Caki2 (cell line): ENCODE results near the gene LRP1B. TPM values are rescaled to one million over a fixed set of nuclear protein-coding genes. Genes with fewer than 3 reads are reported as not detected.

Source experiments
- DNase-seq: peaks from one replicate; pipeline ENCODE4 v3.0.0-alpha.2; 2015; ENCODE audit warnings: low read depth
- in situ Hi-C: cut with HindIII; loops from 2 replicates; pipeline ENCODE4 v1.10.0; 2016; ENCODE audit warnings: low sequenced_read_pairs, low pct_unique_long_range_greater_than_20kb, mixed read lengths
- total RNA-seq: library from RNA; depleted of rRNA; stranded (reverse); fragments of >200 nt; shearing (Covaris generic); gene quantifications from 2 replicates; pipeline ENCODE4 v1.2.3, GENCODE V29; 2014; ENCODE audit warnings: low replicate concordance

LRP1B gene
- total RNA-seq, 1 experiment from 2014 or later: 0.14 TPM

DNA sequence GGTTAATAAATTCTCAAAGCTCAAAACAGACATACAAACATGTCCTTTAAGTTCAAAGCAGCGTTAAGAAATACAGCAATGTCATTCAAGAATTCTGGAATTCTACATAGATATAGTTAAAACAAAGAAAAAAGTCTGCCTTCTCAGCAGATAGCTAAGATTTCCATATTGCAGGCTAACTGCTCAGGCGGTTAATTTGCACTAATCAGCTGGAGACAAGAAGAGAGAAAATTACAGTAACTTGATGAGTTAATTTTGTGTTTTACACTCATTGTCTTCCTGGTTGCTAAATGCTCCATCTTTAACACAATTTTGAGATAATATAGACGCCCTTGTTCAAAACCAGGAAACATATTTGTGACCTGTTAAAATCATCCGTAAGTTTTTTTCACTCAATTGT lies 1012.0 kb downstream of the LRP1B start:
- no peak for DNase-seq
- in situ Hi-C loops: no loop called here

DNA sequence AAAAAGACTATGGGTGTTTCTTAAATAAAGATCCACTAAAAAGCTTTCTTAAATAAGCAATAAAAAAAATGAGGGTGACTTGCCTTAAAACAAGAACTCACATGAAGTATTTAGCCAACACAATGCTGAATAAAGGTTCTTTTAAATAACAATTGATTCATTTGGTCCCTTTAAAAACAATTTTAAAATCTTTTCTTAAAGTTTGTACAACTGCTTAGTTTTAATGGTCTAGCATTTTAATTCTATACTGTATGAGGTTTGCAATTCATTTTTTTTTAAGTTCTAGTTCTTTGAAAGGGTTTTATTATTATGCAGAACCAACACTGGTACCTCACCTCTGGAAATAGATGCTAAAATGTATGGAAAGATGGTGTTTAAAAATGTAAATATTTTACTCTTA lies 1017.5 kb downstream of the LRP1B start:
- DNase-seq: no peak
- in situ Hi-C loops: no loop called here

DNA sequence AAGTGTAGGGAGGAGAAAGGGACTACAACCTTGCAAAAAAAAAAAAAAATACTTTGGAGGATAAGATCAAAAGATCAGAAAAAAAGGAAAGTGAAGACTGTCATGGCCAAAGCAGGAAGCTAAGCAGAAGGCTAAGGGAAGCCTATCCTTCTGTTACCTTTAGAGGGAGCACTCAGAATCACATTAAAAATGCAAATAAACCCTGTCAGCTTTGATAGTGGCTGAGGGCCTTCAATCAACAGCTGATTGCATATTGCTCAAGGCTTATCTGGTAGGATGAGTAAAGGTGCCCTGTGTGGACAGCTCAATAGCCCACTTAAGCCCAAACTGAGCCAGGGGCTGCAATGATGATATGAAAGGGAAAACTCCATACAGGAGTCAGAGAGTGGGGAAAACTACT lies 1021.2 kb downstream of the LRP1B start:
- in situ Hi-C loops: no loop called here
- DNase-seq: no peak

DNA sequence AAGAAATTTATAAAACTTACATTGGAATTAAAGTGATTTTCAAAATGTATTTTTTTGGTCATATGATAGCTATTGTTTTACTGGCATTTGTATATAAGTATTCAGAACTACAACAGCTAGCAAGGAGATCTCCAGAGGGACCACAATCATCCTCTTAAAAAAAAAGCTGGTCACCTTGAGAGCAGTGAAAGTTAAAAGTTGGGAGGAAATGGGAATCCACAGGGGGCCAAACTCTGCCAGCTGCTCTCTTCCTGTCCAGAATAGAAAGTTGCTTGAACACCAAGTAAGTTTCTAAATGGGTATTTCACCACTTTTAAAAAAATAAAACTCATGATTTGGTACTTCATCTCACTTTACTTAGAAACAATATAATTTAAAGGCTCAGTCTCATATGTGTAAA lies 1025.1 kb downstream of the LRP1B start:
- in situ Hi-C loops: no loop called here
- DNase-seq: no peak

DNA sequence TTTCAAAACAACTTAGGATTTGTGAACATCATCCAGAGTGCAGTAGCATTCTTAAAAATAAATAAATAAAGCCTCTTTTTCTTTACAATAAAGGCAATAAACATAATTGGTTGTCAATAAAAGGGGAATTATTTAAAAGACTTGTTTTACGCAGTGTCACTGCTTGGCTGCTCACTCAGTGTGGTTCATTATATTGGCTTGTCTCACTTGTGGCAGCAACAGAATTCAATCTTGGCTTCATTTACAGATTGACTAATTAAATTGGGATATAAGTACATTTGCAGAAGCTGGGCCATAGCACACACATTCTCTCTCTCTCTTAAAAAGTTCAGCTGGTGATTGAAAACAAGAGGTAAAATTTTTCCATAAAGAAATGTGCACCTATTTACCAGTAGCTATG lies 1027.6 kb downstream of the LRP1B start:
- in situ Hi-C loops: no loop called here
- DNase-seq: no peak

DNA sequence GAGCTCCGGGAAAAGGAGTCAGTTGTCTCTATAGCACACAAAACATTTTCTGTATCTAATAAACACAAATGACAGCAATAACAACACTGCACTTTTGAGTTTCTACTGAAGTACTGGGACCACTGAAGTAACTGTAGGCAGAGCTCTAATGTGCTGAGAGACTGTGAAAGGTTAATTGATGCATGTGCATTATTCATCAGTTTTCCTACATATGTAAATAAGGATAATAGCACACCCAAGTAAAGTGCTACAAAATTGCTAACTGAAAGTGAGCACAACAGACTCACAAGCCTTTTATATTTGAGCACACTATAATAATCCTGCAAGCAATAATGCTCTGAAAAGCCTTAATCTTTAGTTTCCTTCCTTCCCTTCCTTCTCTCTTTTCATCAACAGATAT lies 1051.6 kb downstream of the LRP1B start:
- DNase-seq: no peak
- in situ Hi-C loops: no loop called here

DNA sequence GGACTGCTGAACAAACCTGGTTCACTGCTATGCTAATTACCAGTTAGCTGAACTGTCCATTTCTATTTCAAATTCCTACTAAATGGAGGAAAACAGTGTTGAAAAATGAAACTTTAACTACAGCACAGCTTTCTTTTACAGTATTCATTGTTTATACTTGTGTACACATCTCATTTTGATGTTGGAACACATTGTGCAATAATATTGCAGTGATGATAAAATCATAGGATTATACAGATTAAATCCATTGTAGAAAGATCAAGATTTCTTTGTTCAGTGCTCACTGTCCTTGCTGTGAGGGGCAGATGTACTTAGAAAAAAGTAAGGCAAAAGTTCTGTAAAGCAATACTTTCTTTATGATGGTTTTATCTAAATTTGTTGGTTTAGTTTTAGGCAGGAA lies 1055.1 kb downstream of the LRP1B start:
- DNase-seq: no peak
- in situ Hi-C loops: no loop called here

DNA sequence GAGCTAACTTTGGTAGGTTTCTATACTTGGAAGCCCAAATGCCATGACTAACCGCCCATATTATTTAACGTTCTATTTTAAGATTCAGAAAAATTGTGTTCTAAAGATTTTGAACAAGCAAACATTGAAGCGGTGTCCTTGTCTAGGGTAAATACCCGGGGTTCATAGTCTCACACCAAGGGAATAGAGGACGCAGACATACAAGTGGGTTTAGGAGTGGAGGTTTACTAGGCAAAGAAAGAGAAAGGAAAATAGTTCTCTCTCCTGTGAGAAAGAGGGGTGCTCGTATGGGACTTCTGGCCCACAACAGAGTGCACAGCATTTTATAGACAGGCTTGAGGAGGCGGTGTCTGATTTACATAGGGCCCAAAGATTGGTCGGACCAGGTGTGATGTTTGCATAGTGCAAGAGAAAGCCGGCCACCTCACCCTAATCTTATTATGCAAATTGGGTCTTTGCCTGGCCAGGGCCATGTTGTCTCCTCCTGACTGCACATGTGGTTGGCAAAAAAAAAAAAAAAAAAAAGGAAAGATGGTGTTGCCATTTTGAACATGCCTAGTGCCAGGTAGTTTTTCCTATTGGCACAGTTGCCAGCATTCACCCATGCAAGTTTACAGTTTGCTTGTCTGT lies 1062.6 kb downstream of the LRP1B start:
- no peak for DNase-seq
- in situ Hi-C loops: no loop called here

DNA sequence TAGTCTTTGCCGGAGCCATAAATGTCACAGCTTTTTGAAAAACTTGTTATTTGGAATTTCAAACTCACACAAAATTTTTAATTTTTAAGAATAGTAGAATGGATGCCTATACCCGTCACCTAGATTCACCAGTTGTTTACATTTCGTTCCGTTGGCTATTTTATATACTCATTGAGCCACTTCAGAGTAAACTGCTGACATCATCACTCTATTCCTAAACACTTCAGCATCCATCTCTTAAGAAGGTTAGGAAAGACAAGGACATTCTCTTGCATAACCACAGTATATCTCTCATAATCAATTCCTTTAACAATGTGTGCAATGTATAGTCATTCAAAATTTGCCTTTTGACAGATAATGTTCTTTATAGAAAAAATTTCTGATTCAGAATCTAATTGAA lies 1065.8 kb downstream of the LRP1B start:
- in situ Hi-C loops: no loop called here
- DNase-seq: no peak

DNA sequence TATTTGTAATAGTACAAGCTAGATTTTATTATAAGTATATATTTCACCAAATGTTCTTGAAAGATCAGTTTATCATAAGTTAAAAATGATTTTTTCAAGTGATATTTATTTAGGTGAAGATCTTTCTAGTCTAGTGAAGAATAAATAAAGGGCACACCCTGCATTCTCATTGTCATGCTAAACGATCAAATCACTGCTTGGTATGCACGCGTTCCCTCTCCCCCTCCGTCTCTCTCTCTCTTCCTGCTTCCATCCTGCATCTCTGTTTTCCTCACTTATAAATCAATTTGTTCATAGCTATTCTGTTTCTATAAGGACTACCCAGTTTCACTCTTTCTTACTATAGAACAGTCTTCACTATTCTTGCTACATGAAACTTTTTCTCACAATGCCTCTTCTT lies 1067.4 kb downstream of the LRP1B start:
- DNase-seq: no peak
- in situ Hi-C loops: no loop called here

DNA sequence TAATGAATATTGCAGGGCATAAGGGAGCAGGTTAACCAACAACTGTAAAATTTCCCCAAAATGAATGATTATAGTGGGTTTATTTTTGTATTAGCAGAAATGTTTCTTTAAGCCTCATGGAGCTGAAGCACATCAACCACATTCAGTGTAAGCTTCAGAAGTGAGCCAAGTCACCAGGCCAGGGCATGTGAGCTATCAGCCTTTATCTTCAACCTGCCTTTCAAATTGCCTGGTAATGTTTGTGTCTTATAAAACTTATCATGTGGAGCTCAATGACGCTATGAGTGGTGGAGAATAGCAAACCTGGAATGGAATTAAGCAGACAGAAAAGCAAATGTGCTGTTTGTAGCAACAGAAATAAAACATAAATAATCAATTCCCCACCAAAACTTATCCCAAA lies 1068.4 kb downstream of the LRP1B start:
- no peak for DNase-seq
- in situ Hi-C loops: no loop called here

DNA sequence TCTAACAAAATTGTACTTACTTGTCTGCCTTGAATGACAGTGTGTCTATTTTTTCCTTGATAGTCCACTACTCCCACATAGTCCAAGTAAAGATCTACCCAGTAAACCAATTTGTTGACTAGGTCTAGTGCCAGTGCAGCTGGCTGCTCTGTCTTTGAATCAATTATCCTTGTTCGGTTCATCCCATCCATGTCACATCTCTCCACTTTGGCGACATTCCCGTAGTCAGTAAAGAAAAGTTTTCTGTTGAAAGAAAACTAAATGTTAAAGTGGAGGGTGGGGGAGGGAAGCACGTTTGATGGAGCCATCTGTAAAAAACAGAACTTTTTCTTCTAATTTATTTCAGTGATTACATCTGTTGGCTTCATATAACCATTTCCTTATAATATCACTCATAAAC lies 1068.8 kb downstream of the LRP1B start:
- in situ Hi-C loops: no loop called here
- DNase-seq: no peak

DNA sequence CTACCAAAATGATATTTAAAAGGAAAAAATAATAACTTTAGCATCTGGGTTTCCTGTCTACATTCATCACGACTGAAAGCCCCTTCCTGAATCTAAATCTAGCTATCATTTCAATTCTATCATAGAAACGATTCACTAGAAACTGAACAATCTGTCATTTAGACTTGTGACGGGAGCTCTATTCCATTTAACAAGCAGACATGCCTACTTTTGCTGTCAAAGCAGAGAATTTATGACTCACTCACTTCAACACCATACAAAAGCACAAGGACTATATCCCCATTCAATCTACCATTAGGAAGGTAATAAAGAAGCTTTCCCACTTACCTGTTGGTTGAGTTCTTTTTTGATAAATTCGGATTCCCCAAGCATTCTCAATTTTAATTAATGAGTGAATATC lies 1072.3 kb downstream of the LRP1B start:
- in situ Hi-C loops: no loop called here
- no peak for DNase-seq

DNA sequence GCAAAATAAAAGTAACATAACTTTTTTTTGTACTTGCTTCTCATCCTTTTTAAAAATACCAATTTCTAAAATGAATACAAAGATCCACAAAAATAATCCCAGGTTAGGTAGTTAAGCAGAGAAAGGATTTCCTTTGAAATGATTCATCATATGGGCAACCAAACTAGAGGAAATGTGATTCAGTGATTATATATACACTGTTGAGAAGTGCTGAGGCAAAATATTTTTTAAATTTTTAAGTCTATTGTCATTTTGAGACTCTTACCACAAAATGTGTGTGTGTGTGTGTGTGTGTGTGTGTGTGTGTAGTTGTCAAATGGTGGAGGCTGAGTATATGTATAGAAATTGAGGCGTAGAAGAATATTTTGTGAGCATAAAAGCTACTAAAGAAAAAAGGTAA lies 1075.3 kb downstream of the LRP1B start:
- no peak for DNase-seq
- in situ Hi-C loops: no loop called here

DNA sequence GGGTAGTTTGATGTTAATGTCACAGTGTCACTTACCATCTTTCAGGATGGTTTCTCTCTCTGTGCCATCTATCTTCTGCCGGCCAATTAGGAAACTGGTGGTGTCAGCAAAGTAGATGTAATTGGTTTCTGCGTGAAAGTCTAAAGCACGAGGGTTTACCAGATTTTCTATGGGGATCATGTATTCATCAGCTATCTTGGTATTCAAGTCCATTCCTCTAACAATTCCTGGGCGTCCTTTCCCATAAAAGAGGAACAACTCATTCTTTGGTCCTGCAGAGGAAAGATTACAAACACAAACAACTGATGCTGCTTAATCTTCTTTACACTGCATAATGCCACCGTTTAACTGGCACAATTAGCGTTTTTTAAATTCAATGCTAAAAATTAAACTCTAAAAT lies 1081.9 kb downstream of the LRP1B start:
- DNase-seq: no peak
- in situ Hi-C loops: no loop called here

DNA sequence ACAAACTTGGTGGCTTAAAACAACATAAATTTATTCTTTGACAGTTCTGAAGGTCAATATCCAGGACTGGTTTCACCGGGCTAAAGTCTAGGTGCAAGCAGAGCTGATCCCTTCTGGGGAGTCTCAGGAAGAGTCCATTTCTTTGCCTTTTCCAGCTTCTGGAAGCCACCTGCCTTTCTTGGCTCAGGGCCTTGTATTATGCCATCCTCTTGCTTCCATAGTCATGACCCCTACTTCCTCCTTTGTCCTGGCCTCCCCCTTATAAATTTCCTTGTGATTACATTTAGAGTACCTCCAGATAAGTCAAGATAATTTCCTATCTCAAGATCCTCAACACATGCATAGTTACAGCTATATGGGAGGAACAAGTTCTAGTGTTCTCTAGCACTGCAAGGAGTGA lies 1089.5 kb downstream of the LRP1B start:
- no peak for DNase-seq
- in situ Hi-C loops: no loop called here

DNA sequence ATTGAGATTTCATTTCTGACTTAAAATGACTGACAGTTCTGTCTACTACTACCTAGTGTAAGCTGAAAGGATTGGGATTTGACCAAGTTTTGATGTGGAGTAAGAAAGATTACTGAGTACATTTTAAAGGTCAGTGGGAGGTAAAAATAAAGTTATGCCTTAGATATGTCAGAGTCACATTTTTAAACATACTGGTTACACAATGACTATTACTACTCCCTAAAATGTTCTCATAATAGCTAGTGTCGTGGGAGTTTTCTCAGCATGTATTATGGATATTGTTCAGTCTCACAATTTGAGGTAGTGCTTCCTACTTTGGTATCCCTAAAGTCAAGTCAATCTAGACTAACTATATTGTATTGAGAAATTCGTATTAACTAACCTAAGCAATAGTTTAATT lies 1092.5 kb downstream of the LRP1B start:
- in situ Hi-C loops: no loop called here
- no peak for DNase-seq

DNA sequence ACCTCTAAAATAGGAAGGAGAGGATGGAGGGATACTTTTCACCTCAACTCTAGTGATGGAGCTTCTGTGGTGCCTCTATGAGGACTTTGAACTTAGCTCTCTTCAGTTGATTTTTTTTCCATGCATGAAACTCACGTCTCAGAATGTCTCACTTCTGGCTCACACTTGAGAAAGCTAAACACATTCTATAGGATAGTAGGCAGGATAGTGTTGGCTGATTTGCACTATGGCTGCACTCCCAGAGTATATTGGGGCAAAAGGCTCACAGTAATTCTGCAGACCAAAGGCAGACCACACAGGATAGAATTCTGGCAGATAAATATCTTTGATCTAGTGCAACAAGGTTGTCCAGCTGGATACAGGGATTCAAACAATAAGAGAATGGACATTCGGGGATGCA lies 1093.5 kb downstream of the LRP1B start:
- in situ Hi-C loops: no loop called here
- DNase-seq: no peak

DNA sequence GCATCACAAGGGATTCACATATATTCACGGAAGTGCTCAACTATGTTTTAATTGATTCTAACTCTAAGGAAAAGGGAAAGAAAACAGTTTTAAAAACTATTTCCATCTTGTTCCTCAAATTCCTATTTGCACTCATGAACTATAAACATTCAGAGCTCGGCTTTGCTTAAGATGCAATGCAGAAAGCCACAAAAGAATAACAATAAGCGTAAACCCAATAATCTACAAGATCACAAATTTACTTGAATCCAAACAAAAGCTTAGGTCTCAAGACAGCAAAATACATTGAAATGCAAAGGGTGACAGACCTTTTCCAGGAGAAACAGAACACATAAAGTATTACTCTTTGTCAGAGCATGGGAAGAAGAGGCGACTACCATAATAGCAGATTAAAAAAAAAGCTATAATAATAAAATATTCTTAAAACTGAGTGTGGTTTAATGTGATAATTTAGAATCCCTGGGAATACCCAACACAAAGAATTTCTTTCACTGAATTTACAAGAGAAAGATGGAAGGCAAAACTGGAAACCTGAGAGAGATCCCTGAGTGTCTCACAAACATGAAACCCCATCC lies 1094.9 kb downstream of the LRP1B start:
- DNase-seq: no peak
- in situ Hi-C loops: no loop called here

DNA sequence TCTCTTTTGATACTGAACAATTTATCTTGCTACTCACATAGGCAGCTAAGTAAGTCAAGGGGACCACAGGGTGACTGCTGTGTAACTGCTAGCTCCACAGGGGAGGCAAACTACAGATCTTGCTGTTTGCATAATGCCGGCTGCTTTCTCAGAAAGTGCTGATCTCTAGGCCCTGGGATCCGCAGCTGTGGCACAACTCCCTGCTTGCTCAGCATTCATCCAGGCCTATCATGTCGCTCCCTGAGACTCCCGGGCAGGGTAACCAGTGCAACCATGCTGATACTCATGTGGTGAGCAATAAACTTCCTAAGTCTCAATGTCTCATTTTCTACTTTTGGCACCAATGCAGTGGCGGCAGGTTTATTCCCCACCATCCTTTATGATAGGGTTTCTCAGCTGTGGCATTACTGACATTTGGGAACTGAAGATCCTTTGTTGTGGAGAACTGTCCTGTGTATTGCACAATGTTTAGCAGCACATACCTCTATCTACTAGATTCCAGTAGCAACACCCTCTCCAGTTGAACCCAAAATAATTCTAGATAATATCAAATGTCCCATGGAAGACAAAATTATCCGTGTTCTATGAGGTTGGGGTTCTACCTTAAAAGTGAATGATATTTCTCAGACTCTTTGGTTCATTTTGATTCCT lies 1101.3 kb downstream of the LRP1B start:
- in situ Hi-C loops: no loop called here
- DNase-seq: no peak
